COR-L47 (cell line): ENCODE results near the gene OGDHL.

Experiments used
- DNase-seq: peaks from one replicate; lab custom pipeline; 2025; lab: John Stamatoyannopoulos, UW

OGDHL gene

DNA sequence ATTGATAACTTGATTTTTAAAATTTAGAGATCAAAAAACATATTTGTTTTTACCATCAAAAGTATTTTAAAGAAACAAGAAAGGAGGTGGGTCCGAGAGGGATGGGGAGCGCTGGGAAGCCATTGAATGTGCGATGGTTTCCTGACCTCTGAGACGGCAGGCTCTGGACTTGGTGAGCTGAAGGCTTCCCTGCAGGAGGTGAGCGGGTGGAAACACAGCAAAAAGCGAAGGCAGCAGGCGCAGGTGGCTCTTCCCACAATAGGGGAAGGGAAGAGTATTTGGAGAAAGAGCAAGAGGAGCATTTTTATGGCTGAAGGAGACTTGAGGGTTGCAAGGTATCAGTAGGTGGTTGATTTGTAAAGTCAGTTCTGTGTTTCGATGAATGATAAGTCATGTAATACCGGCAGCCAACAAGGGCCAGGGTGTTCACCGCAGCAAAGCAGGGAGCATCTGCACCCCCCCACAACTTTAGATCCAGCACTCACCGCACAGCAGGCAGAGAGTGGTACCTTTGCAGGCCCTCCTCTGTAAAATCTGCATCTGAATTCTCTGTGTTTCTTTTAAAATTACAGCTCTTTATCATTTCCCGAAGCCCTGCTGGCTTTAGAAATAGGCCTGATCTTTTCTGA, 72.1 kb downstream of the OGDHL start:
- DNase-seq = no peak

DNA sequence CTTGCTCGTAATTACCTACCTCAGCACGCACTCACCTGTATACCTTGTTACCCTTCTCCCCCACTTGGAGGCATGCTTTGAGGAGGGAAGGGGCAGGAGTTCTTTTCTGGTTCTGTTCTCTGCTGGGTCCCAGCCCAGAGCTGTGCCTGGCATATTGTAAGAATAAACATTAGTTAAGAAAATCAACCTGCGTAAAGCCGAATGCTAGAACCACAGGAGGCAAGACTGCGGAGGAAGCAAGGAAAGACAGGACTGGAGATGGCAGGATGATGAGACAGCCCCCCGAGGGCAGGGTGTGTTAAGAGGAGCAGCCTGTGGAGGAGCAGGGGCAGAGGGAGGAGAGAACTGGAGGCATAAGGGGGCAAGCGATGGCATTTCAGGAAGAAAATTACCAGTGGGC, 73.2 kb downstream of the OGDHL start:
- no peak for DNase-seq

- no peak for DNase-seq
Measured at GRCh38 chr10:49688261-49688846, 73.8 kb downstream of the OGDHL start.

DNA sequence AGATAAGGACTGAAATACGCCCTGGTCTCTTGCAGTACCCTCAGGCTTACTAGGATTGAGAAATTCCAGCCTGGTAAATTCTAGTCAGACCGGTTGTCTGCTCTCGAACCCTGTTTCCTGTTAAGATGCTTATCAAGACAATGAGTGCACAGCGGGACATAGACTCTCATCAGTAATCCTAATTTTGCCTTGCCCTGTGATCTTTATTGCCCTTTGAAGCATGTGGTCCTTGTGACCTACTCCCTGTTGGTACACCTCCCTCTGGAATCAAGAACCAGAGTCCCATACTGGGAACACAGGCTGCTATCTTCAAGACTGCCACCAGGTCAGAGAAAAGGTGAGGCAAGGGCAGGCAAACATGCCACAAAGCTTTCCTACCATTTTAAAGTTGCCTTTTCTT, 75.5 kb downstream of the OGDHL start:
- DNase-seq = no peak
